ENCODE measurements around the gene PMP22.

PMP22 gene

DNA sequence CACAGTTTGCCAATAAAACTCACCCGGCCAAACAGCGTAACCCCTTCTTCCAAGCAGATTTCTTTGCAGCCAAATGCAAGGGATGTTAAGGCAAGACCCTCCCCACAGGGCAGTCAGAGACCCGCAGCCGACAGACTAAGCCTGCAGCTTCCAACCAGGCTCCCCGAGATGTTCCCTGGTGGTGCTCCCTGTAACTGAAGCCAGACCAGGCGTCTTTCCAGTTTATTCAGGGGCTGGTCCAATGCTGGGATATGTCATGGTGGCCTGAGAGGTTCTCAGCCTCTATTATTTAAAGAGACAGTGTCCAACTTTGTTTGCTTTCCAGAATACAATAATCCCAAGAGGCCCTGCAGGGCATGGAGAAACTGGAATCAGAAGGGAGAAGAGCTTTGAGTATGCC, at the start of gene PMP22:
PMP22 (minus strand) TSS at position 196 of the 400 bp plus-strand sequence. CDS start 4,599 bp downstream, outside the sequence.
- DNase-seq: no peak

- no peak for DNase-seq
Observed at GRCh38 chr17:15311996-15312395, 46.9 kb upstream of the PMP22 start.

GRCh38 chr17:15309793-15310192, 44.7 kb upstream of the PMP22 start:
- no peak for DNase-seq

- DNase-seq: no peak
Observed at GRCh38 chr17:15309236-15309635, 44.1 kb upstream of the PMP22 start.

GRCh38 chr17:15308758-15309157, 43.6 kb upstream of the PMP22 start:
- DNase-seq: no peak

DNA sequence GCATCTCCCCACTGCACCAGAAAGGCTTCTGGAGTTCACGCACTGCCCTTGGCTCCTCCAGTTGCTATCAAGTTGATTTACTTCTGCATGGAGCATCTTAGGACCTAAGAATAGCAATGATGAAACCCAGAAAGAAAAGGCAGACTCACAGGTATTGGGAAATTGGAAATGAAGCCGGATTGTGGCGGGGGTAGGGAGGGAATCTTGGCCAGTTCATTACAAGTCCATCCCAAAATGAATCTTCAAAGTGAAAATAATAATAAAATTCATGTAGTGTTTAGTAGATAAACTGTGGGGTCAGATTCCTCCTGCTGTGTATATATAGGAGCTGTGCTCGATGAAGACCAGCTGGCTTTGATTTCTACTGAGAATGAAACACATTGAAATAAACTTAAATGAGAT, 42.6 kb upstream of the PMP22 start:
- DNase-seq: no peak

DNA sequence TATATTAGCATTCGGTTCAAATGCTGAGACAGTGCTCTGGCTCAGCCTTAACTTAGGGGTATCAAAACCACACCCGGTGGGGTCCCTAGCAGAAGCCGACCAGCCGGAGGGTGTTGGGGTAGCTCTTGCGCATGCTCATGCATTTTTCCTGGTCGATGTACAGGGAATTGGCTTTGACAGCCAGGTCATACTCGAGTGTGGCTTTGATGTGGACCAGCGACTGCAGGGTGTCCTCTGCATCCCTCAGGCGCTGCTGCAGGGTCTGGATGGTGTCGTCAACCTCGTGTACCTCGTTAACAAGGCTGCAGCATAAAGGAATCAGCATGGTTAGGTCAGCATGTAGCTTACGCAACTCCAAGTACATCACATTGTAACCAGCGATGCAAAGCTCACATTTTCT, 38.7 kb upstream of the PMP22 start:
- no peak for DNase-seq

DNA sequence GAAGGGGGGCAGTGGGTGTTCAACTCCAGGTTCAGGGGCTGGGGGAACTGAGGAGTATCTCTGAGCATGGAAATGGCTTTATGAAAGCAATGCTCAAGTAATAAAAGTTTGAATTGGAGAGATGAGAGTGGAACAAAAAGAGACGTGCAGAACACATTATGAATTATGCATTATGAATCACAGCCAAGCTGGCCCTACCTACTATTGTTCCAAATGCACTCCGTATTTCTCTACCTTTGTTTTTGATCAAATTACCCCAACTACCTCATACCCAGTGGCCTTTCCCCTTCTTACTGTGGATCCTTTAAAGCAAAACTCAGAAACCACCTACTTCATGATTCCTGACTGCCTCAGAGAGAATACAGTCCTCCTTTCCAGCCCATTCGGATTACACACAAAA, 38.1 kb upstream of the PMP22 start:
- no peak for DNase-seq

GRCh38 chr17:15301845-15302244, 36.7 kb upstream of the PMP22 start:
- no peak for DNase-seq

GRCh38 chr17:15298176-15298575, 33.0 kb upstream of the PMP22 start:
- no peak for DNase-seq

DNA sequence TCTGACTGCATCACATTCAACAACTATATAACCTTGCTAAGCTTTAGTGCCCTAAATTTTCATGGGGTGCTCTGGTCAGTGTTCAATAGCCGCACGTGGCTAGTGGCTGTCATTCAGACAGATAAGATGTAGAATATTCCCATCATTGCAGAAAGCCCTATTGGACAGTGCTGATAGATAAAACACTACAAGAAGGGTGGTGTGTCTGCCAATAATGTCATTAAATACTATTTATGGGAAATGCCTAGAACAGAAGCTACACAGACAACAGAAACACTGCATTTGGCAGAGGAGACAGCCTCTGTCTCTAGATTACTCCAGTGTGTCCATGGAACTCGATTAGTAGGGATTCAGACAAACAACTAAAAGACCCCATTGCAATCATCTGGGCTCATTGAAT, 28.4 kb upstream of the PMP22 start:
- DNase-seq: no peak

- no peak for DNase-seq
Observed at GRCh38 chr17:15291674-15292361, 26.7 kb upstream of the PMP22 start.

GRCh38 chr17:15290605-15291004, 25.5 kb upstream of the PMP22 start:
- no peak for DNase-seq

- DNase-seq: no peak
Observed at GRCh38 chr17:15289285-15290183, 24.4 kb upstream of the PMP22 start.

- no peak for DNase-seq
Observed at GRCh38 chr17:15288859-15289258, 23.7 kb upstream of the PMP22 start.

DNA sequence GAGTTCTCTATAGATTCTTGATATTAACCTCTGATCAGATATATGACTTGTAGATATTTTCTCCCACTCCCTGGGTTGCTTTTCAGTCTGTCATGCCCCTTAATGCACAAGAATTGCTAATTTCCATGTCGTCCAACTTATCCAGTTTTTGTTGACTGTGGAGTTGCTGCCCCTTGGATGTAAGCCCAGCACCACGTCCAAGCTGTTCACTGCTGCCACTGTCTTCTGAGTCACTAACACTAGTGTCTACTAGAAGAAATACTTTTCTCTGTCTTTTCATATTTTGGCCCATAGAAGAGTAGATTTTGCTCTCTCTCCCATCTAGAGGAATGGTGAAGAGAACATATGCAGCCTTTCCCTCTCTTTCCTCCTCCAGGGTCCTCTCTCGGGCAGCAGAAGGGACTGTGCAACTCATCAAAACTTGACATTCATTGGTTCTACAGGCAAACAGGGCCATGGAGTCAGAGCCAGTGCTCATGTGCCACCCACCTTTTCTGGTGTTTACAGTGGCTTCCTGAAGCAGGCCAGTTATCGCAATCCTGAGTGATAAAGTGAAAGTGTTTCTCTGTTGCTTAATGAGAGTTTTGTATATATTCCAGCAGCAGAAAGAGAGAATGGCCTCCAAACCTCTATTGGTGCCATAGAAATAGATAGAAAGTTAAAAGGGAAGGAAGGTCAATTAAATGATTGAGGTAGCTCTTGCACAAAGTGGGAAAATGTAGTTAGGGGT, 22.6 kb upstream of the PMP22 start:
- no peak for DNase-seq

- DNase-seq: no peak
Observed at GRCh38 chr17:15285466-15285865, 20.3 kb upstream of the PMP22 start.

DNA sequence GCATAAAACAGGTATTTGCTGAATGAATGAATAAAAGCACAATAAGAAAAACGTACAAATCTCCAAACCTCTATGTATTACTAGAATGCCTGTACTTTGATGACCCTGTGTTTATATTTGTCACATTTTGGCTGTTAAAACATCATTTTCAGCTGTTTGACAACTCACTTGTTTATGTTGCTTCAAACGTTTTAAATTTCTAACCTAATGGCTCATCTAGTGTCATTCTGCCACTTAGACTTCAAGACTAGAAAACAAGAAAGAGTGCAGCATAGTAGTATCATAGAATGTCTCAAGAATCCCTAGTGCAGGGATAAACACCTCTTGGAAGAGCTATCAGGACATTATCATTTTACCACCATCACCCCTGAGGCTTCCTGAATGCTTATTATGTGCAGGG, 19.4 kb upstream of the PMP22 start:
- no peak for DNase-seq

- no peak for DNase-seq
Observed at GRCh38 chr17:15284107-15284506, 19.0 kb upstream of the PMP22 start.

- no peak for DNase-seq
Observed at GRCh38 chr17:15281909-15282308, 16.8 kb upstream of the PMP22 start.

GRCh38 chr17:15278924-15279477, 13.9 kb upstream of the PMP22 start:
- DNase-seq: no peak

DNA sequence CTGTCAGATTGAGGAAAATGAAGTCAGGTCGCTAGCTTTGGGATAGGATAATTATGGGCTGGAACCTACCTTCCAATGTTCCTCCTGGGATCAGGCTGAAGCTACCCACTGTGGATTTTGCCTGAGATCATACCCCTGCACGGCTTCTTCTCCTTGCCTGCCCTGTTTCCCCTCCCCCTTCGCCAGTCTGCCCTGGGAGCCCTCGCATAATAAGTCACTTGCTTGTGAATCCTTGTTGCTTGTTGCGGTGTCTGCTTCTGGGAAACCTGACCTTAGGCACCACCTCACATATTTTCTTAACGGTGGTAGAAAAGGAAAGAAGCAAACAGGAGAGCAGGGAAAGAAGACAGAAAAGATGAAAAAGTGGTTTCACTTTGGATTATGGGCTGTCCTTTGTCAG, 13.3 kb upstream of the PMP22 start:
- no peak for DNase-seq

DNA sequence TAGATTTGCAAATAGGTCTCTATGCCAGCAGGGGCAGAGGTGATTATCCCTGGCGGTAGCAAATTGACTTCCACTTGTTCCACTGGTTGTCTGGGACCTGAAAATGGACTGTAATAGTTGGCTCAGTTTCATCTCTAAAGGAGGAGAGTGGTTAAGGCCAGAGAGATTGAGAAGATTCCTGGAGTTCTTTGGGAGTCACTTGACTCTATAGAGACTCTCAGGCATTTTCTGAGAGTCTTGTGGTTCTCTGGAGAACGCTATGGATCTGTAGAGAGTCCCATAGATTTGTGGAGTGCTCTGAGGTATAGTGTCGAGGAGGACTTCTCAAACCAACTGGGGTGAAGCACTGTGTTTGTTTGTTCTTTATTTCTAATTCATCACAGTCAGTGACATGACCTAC, 8.9 kb upstream of the PMP22 start:
- DNase-seq: no peak
